H1 (cell line): ENCODE data around the gene LY6G5C. TPM values are rescaled to one million over a fixed set of nuclear protein-coding genes. Genes with fewer than 3 reads are reported as not detected.

ENCODE experiments used
- CTCF ChIA-PET: fragments of 300-600 bp; sonication (Branson Sonifier 250); formaldehyde crosslinking; loops from one replicate; lab custom pipeline; 2021; ENCODE audit not compliant: partially characterized antibody; lab: Charles Lee
- POLR2A ChIA-PET: fragments of 300-600 bp; sonication (Branson Sonifier 250); formaldehyde crosslinking; loops from one replicate; lab custom pipeline; 2021; ENCODE audit warnings: inconsistent platforms; ENCODE audit not compliant: partially characterized antibody; lab: Charles Lee
- DNase-seq, 2 experiments: peaks; one replicate each; pipeline versions ENCODE4 v3.0.0 to v3.0.0-alpha.2; 2010 to 2022; ENCODE audit warnings: low spot score in 2 of 2, low read depth in 1 of 2, mixed read lengths in 1 of 2
- FAIRE-seq: peaks from 2 replicates; lab custom pipeline; 2011; peaks lifted over from hg19 to GRCh38; lab: Jason Lieb, UNC
- H2AFZ ChIP-seq: 2 replicates; pipeline ENCODE4 v1.8.1; 2012; ENCODE audit warnings: low read length, inconsistent platforms
- H2AK5ac ChIP-seq: 2 replicates; pipeline ENCODE4 v1.6.1; 2013; ENCODE audit warnings: low read depth, low read length
- H2BK120ac ChIP-seq: replicated peaks from 2 replicates; pipeline ENCODE3; 2013; ENCODE audit warnings: low read depth, low read length, inconsistent platforms
- H2BK12ac ChIP-seq: 2 replicates; pipeline ENCODE4 v1.6.1; 2013; ENCODE audit warnings: low read depth, low read length
- H2BK15ac ChIP-seq: 2 replicates; pipeline ENCODE4 v1.6.1; 2013; ENCODE audit warnings: low read length
- H2BK20ac ChIP-seq: 2 replicates; pipeline ENCODE4 v1.6.1; 2013; ENCODE audit warnings: low read length
- H2BK5ac ChIP-seq: 2 replicates; pipeline ENCODE4 v1.6.1; 2013; ENCODE audit warnings: low read depth, low read length
- H3K14ac ChIP-seq: 2 replicates; pipeline ENCODE4 v1.6.1; 2013; ENCODE audit warnings: inconsistent platforms; ENCODE audit not compliant: insufficient read length
- H3K18ac ChIP-seq: 2 replicates; pipeline ENCODE4 v1.6.1; 2013; ENCODE audit warnings: low read length; ENCODE audit errors: extremely low read depth
- H3K23ac ChIP-seq: 2 replicates; pipeline ENCODE4 v1.6.1; 2013; ENCODE audit warnings: inconsistent platforms; ENCODE audit not compliant: insufficient read length
- H3K23me2 ChIP-seq: 2 replicates; pipeline ENCODE4 v1.6.1; 2013; ENCODE audit warnings: low read depth, low read length
- H3K27ac ChIP-seq: 2 replicates; pipeline ENCODE4 v1.6.1; 2011; ENCODE audit warnings: low read depth, low read length, inconsistent platforms
- H3K27me3 ChIP-seq, 4 experiments: replicated peaks in 1 of 4; 1 replicate in 1 of 4; 2 replicates in 3 of 4; pipeline versions ENCODE4 v1.6.1 to v1.8.1; 2011 to 2013; ENCODE audit warnings: low read length in 3 of 4, mild to moderate bottlenecking in 3 of 4, inconsistent platforms in 2 of 4, mixed read lengths in 2 of 4, moderate library complexity in 1 of 4; ENCODE audit not compliant: control insufficient read depth in 3 of 4, insufficient read depth in 3 of 4; ENCODE audit errors: extremely low read depth in 1 of 4
- H3K36me3 ChIP-seq, 4 experiments: 2 replicates each; pipeline versions ENCODE4 v1.6.1 to v1.8.1; 2011 to 2013; ENCODE audit warnings: mild to moderate bottlenecking in 4 of 4, low read length in 3 of 4, moderate library complexity in 2 of 4, control low read depth in 1 of 4, inconsistent platforms in 1 of 4; ENCODE audit not compliant: insufficient read depth in 4 of 4, control insufficient read depth in 2 of 4
- H3K4ac ChIP-seq: replicated peaks from 2 replicates; pipeline ENCODE3; 2013; ENCODE audit warnings: low read length, low read depth, mixed read lengths, inconsistent platforms; ENCODE audit not compliant: insufficient read length
- H3K4me1 ChIP-seq, 4 experiments: replicated peaks in 1 of 4; 1 replicate in 1 of 4; 2 replicates in 3 of 4; pipeline versions ENCODE4 v1.6.1 to v1.8.1; 2011 to 2013; ENCODE audit warnings: low read length in 3 of 4, inconsistent platforms in 2 of 4, mixed read lengths in 1 of 4; ENCODE audit not compliant: insufficient read depth in 4 of 4, control insufficient read depth in 3 of 4
- H3K4me2 ChIP-seq, 2 experiments: 2 replicates each; pipeline versions ENCODE4 v1.6.1 to v1.8.1; 2011 to 2013; ENCODE audit warnings: low read depth in 2 of 2, low read length in 2 of 2, control low read depth in 1 of 2, inconsistent platforms in 1 of 2, mild to moderate bottlenecking in 1 of 2; ENCODE audit not compliant: insufficient read depth in 1 of 2
- H3K4me3 ChIP-seq, 4 experiments: fragments of 200-600, 300-600 bp in 1 of 4; sonication (generic), shearing (Covaris generic), sonication (Bioruptor Twin) in 1 of 4; 2 replicates each; pipeline versions ENCODE4 v1.5.1 to v1.8.1; 2011 to 2016; ENCODE audit warnings: low read length in 4 of 4, low read depth in 3 of 4, control low read depth in 2 of 4, inconsistent platforms in 2 of 4, mild to moderate bottlenecking in 2 of 4, mixed read lengths in 1 of 4, moderate library complexity in 1 of 4; ENCODE audit not compliant: insufficient read depth in 2 of 4; ENCODE audit errors: extremely low read depth in 1 of 4
- H3K56ac ChIP-seq: replicated peaks from 2 replicates; pipeline ENCODE3; 2013; ENCODE audit warnings: low read depth, mild to moderate bottlenecking, mixed read lengths, low read length, inconsistent platforms; ENCODE audit not compliant: insufficient read length
- H3K79me1 ChIP-seq: 2 replicates; pipeline ENCODE4 v1.6.1; 2013; ENCODE audit warnings: low read depth, low read length, control low read depth
- H3K79me2 ChIP-seq, 2 experiments: 2 replicates each; pipeline versions ENCODE4 v1.6.1 to v1.8.1; 2012 to 2013; ENCODE audit warnings: low read length in 2 of 2, mild to moderate bottlenecking in 2 of 2, inconsistent platforms in 1 of 2; ENCODE audit not compliant: insufficient read depth in 2 of 2, control insufficient read depth in 1 of 2
- H3K9ac ChIP-seq, 4 experiments: replicated peaks in 1 of 4; 1 replicate in 1 of 4; 2 replicates in 3 of 4; pipeline versions ENCODE4 v1.6.1 to v1.8.1; 2011 to 2013; ENCODE audit warnings: low read depth in 3 of 4, low read length in 3 of 4, control low read depth in 2 of 4, mild to moderate bottlenecking in 2 of 4, moderate library complexity in 2 of 4, inconsistent platforms in 1 of 4; ENCODE audit errors: extremely low read depth in 1 of 4
- H3K9me3 ChIP-seq, 2 experiments: 2 replicates each; pipeline versions ENCODE4 v1.6.1 to v1.8.1; 2012 to 2013; ENCODE audit warnings: mild to moderate bottlenecking in 2 of 2, moderate library complexity in 2 of 2, control low read depth in 1 of 2, inconsistent platforms in 1 of 2, low read depth in 1 of 2, low read length in 1 of 2, mixed read lengths in 1 of 2; ENCODE audit not compliant: insufficient read depth in 2 of 2
- H4K20me1 ChIP-seq, 2 experiments: replicated peaks in 1 of 2; 2 replicates each; pipeline versions ENCODE3 to v1.8.1; 2011 to 2013; ENCODE audit warnings: inconsistent platforms in 2 of 2, low read length in 2 of 2, mild to moderate bottlenecking in 1 of 2; ENCODE audit not compliant: insufficient read depth in 2 of 2, control insufficient read depth in 1 of 2
- H4K5ac ChIP-seq: 2 replicates; pipeline ENCODE4 v1.6.1; 2013; ENCODE audit warnings: low read length, low read depth, mixed read lengths, inconsistent platforms; ENCODE audit not compliant: insufficient read length
- H4K8ac ChIP-seq: 2 replicates; pipeline ENCODE4 v1.8.0; 2013; ENCODE audit warnings: mild to moderate bottlenecking, moderate library complexity, low read length, inconsistent platforms; ENCODE audit not compliant: insufficient read depth; ENCODE audit errors: extremely low read depth
- H4K91ac ChIP-seq: replicated peaks from 2 replicates; pipeline ENCODE3; 2013; ENCODE audit warnings: low read length, mixed read lengths, inconsistent platforms; ENCODE audit not compliant: insufficient read length
- CHD1 ChIP-seq: IDR thresholded peaks from 2 replicates; pipeline ENCODE4 v1.6.1; 2012; ENCODE audit warnings: low read depth, low read length, improper control_type of control experiment
- JUN ChIP-seq: IDR thresholded peaks from 2 replicates; pipeline ENCODE4 v1.6.1; 2011; ENCODE audit warnings: low read depth, mild to moderate bottlenecking, improper control_type of control experiment, low read length
- PHF8 ChIP-seq: fragments of 200-600 bp; sonication (generic); conservative IDR thresholded peaks from 2 replicates; pipeline ENCODE4 v1.7.1; 2012; ENCODE audit warnings: low read depth, mild to moderate bottlenecking, inconsistent platforms, low read length, moderate library complexity
- RAD21 ChIP-seq, 2 experiments: IDR thresholded peaks in 1 of 2; conservative IDR thresholded peaks in 1 of 2; 2 replicates each; pipeline ENCODE4 v1.6.1; 2011; ENCODE audit warnings: low read depth in 2 of 2, low read length in 2 of 2, improper control_type of control experiment in 1 of 2, inconsistent platforms in 1 of 2, mild to moderate bottlenecking in 1 of 2, moderate library complexity in 1 of 2
- RBBP5 ChIP-seq: IDR thresholded peaks from 2 replicates; pipeline ENCODE4 v1.7.1; 2012; ENCODE audit warnings: low read depth, mild to moderate bottlenecking, inconsistent platforms, low read length, moderate library complexity, borderline replicate concordance
- RNF2 ChIP-seq: fragments of 200-900, 300-1000 bp; sonication (generic); IDR thresholded peaks from 2 replicates; pipeline ENCODE4 v1.7.1; 2016; ENCODE audit warnings: borderline replicate concordance, low read depth, mild to moderate bottlenecking, antibody characterized with exemption, low read length; ENCODE audit not compliant: poor library complexity, severe bottlenecking; ENCODE audit errors: missing control alignments
- SAP30 ChIP-seq: fragments of 300-600 bp; sonication (generic); IDR thresholded peaks from 2 replicates; pipeline ENCODE4 v1.7.1; 2012; ENCODE audit warnings: low read length, moderate library complexity, mild to moderate bottlenecking, inconsistent platforms; ENCODE audit not compliant: insufficient read depth, insufficient replicate concordance
- TBP ChIP-seq: IDR thresholded peaks from 2 replicates; pipeline ENCODE4 v1.6.1; 2011; ENCODE audit warnings: low read depth, low read length, improper control_type of control experiment
- WGBS, 2 experiments: shearing (Covaris generic) in 1 of 2; methylation state at CpG; one replicate each; pipeline versions ENCODE4 v1.1.6 to v1.1.7; 2013 to 2015; ENCODE audit warnings: low lambda C conversion rate in 2 of 2, mixed read lengths in 2 of 2, inconsistent platforms in 1 of 2, low coverage in 1 of 2, missing lambda C conversion rate in 1 of 2; ENCODE audit not compliant: insufficient replicate concordance in 2 of 2, insufficient coverage in 1 of 2, insufficient read length in 1 of 2; ENCODE audit errors: extremely low coverage in 1 of 2, missing lambda C conversion rate in 1 of 2; 5-methylcytosine and 5-hydroxymethylcytosine counted together
- polyA plus RNA-seq, 7 experiments: library from polyadenylated mRNA; depleted of rRNA in 3 of 7; stranded (reverse) in 5 of 7; unstranded in 2 of 7; fragments of >200 nt in 5 of 7; fragments of 200-250 nt in 2 of 7; gene quantifications; 1 replicate in 5 of 7; 2 replicates in 1 of 7; 4 replicates in 1 of 7; pipeline versions ENCODE4 v1.2.1 to v1.2.3, GENCODE V29; 2011 to 2013; ENCODE audit warnings: missing spikeins in 2 of 7, mixed read lengths in 2 of 7
- total RNA-seq: library from RNA; stranded (reverse); fragmentation: NEBNext Ultra II Directional; extraction: Animal tissue kit (Norgen Biotek cat#: 25700); gene quantifications from 2 replicates; pipeline ENCODE4 v1.2.1, GENCODE V29; 2021

Gene LY6G5C
- total and polyA plus RNA-seq, 2 of the 8 experiments (the other 6 are each of a cell fraction or from before 2014, with no cell fraction given) = 1.1 to 1.8 TPM

GRCh38 chr6:31702819-31703716 is 22.2 kb upstream of the LY6G5C start, which contains the start of gene ABHD16A:
TSS of gene ABHD16A (minus strand) at chr6:31703324. CDS start at chr6:31703281, 43 bp downstream.
- Histone ChIP-seq H3K4me3 (peak within 1 kb of the TSS; percentile 69 to 94 (median 90)), H3K9ac (peak within 1 kb of the TSS; percentile 65 to 85 (median 80)), H4K20me1 (no peaks in the 10 kb centered on the region), H3K56ac (peak within 1 kb of the TSS; percentile 22), H3K27me3 (no peaks in the 10 kb centered on the region), H2AK5ac (no peak within 1 kb of the TSS), H4K91ac (no peak within 1 kb of the TSS), H4K8ac (peak within 1 kb of the TSS; percentile 97), H2BK120ac (no peak within 1 kb of the TSS), H4K5ac (no peak within 1 kb of the TSS), H3K4ac (no peak within 1 kb of the TSS), H3K9me3 (no peaks in the 10 kb centered on the region), H3K36me3 (peaks cover 0 to 2% (median under 1%) of the 10 kb centered on the region in 4 experiments; a peak in 3 of 8 replicates), H2BK12ac (peak within 1 kb of the TSS; percentile 39; the same call in 1 of the 2 replicates), H3K23ac (no peak within 1 kb of the TSS), H3K4me1 (peaks cover 2 to 5% (median 3%) of the 10 kb centered on the region in 4 experiments; a peak in 4 of 7 replicates), H2BK5ac (peak within 1 kb of the TSS; percentile 81), H3K79me2 (peaks cover 0 to 7% of the 10 kb centered on the region in 2 experiments; a peak in 2 of 4 replicates), H2BK20ac (no peak within 1 kb of the TSS), H3K79me1 (peaks cover 6% of the 10 kb centered on the region), H3K23me2 (peaks cover 8% of the 10 kb centered on the region; the same call in 1 of the 2 replicates), H2AFZ (peak within 1 kb of the TSS; percentile 67), H2BK15ac (peak within 1 kb of the TSS; percentile 19; the same call in 1 of the 2 replicates), H3K18ac (peak within 1 kb of the TSS; percentile 52; the same call in 1 of the 2 replicates), H3K27ac (peak within 1 kb of the TSS; percentile 89; the same call in 1 of the 2 replicates), H3K4me2 (peak within 1 kb of the TSS; percentile 68 to 82), H3K14ac (no peak within 1 kb of the TSS)
- DNase-seq (peak; percentile 95 to 96), FAIRE-seq (peak; percentile 72)
- CTCF ChIA-PET = interaction anchor here (0.9 to 2.2 kb wide), 7 partner anchors 8 to 37 kb away, joined by 3 to 6 read pairs (median 4); partner anchors contain the start of genes DDAH2 and MSH5
- WGBS, 2 experiments = 5% methylated on average over 52 of the region's 54 CpGs; no CpG with 5 or more reads in 1 of the 2 experiments
- POLR2A ChIA-PET = interaction anchor here (0.7 to 3.2 kb wide), 27 partner anchors 9 to 248 kb away, joined by 3 to 36 read pairs (median 4); partner anchors contain the start of genes CLIC1, DDAH2, GPANK1 and HSPA1B
- TF ChIP-seq TBP (peak; percentile 12; the same call in 1 of the 2 replicates), CHD1 (peak; percentile 92), JUN (no peak), RAD21 (IDR thresholded peaks at IDR 0.05 in 1 of 2, conservative IDR thresholded peaks at IDR 0.05 in 1 of 2; ENCODE audit: low read depth in 2 of 2, low read length in 2 of 2) (no peak), PHF8 (peak; percentile 96), SAP30 (peak; percentile 92), RBBP5 (0 out of 2 replicates have a peak, but pooled peaks have one; percentile 11), RNF2 (no peak)
